NOMO-1 treated with DMSO at 0.1 percent for 48 hours (cell line): Measurements from ENCODE around the gene MBD6.

Experiments
- DNase-seq: peaks from one replicate; lab custom pipeline; 2025; ENCODE audit not compliant: unreplicated experiment; lab: John Stamatoyannopoulos, UW

MBD6 gene

GRCh38 chr12:57574795-57575194 is 52.2 kb downstream of the MBD6 start:
- no peak for DNase-seq

- no peak for DNase-seq
Measured at GRCh38 chr12:57575771-57576612, 53.4 kb downstream of the MBD6 start.

GRCh38 chr12:57576613-57577160 is 54.1 kb downstream of the MBD6 start:
- no peak for DNase-seq

- DNase-seq, result no peak
Measured at GRCh38 chr12:57577981-57578758, 55.5 kb downstream of the MBD6 start.

- DNase-seq, result no peak
Measured at GRCh38 chr12:57579011-57579410, 56.4 kb downstream of the MBD6 start.
